Right hindlimb (tissue), 1 donor: Measurements from ENCODE around the gene TNNI3K.

Source experiments
- DNase-seq: peaks from one replicate; pipeline ENCODE4 v3.0.0-alpha.2; 2018

TNNI3K gene

GRCh38 chr1:74584185-74584584 is 349.0 kb downstream of the TNNI3K start:
- DNase-seq = no peak

- DNase-seq = no peak
Observed at GRCh38 chr1:74586253-74586897, 351.2 kb downstream of the TNNI3K start.

- DNase-seq = no peak
Observed at GRCh38 chr1:74587888-74588287, 352.7 kb downstream of the TNNI3K start.

- no peak for DNase-seq
Observed at GRCh38 chr1:74590288-74590687, 355.1 kb downstream of the TNNI3K start.

- no peak for DNase-seq
Observed at GRCh38 chr1:74591949-74592348, 356.8 kb downstream of the TNNI3K start.

- DNase-seq = no peak
Observed at GRCh38 chr1:74592580-74593355, 357.6 kb downstream of the TNNI3K start.
